Astrocyte of the cerebellum (primary cell): Measurements from ENCODE around the gene PLK3.

Experiments used
- DNase-seq: peaks from one replicate; pipeline ENCODE4 v3.0.0-alpha.2; 2011; ENCODE audit warnings: low read depth
- H3K4me3 ChIP-seq: 2 replicates; pipeline ENCODE4 v1.5.1; 2011; ENCODE audit warnings: mild to moderate bottlenecking, low read depth, low read length, moderate library complexity
- CTCF ChIP-seq: IDR thresholded peaks from 2 replicates; pipeline ENCODE4 v1.5.1; 2012; ENCODE audit warnings: low read length, low read depth, moderate library complexity, mild to moderate bottlenecking; ENCODE audit errors: missing control alignments
- in situ Hi-C: cut with HindIII; loops from 2 replicates; pipeline ENCODE4 v1.10.0; 2017; ENCODE audit warnings: low sequenced_read_pairs

Gene PLK3

GRCh38 chr1:44801491-44802305 lies 1.5 kb downstream of the PLK3 start:
- no peak for TF ChIP-seq CTCF
- H3K4me3 ChIP-seq: peak overlapping the region; percentile 80
- no peak for DNase-seq
- in situ Hi-C loops: no loop called here

GRCh38 chr1:44802306-44803061 lies 2.3 kb downstream of the PLK3 start:
- DNase-seq: no peak
- peak overlapping the region; percentile 80 for H3K4me3 ChIP-seq
- no peak for TF ChIP-seq CTCF
- in situ Hi-C loops: no loop called here

- in situ Hi-C loops: no loop called here
- DNase-seq: no peak
- no peak for TF ChIP-seq CTCF
- no peak overlapping the region for H3K4me3 ChIP-seq
These were observed 2.8 kb downstream of the PLK3 start for GRCh38 chr1:44803062-44803311.

- DNase-seq: no peak
- in situ Hi-C loops: no loop called here
- no peak for TF ChIP-seq CTCF
- no peak overlapping the region for H3K4me3 ChIP-seq
These were observed 3.3 kb downstream of the PLK3 start for GRCh38 chr1:44803312-44804095.

GRCh38 chr1:44805311-44806024 lies 5.3 kb downstream of the PLK3 start:
- TF ChIP-seq CTCF: peak; percentile 6
- in situ Hi-C loops: no loop called here
- no peak overlapping the region for H3K4me3 ChIP-seq
- DNase-seq: no peak
